Measurements from ENCODE around the gene CHD9.
"Not testable (repeated sequence)": the region's sequence is repeated elsewhere in the genome, so short reads cannot be mapped to it uniquely, and the experiment has no call there.

CHD9 gene

DNA sequence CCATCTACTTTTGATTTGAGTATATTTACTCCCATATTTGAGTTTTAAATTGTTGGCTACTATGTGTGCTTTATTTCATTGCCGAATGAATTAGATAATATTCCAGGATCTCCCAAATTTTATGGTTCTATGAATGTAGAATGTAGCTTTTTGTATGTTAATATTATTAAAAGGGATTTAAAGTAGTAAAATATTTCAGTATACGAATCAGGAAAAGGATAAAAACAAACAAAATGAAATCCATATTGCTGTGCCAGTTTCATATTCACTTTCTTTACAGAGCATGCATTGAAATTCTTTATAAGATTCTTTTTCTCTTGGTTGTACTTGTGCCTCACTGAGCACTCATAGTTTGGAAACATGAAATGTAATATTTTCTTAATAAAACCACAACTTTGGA lies 155.1 kb downstream of the CHD9 start:
- DNase-seq = no peak

DNA sequence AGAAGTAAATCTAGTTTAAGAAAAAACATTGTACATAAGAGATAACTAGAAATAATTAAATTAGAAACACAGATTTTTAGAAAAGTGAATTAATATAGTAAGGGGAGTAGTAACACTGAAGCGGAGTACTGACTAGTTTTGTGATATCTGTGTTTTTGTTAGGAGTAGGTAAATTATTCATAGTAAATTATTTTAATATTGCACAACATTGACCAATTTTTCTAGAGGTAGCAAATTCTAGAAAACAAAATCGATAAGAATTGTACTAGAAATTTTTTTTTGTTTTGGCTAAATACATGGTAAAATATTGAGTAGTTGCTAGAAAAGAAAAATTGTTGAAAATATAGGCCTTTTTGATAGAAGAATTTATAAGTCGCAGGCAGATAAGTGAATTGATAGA lies 156.5 kb downstream of the CHD9 start:
- no peak for DNase-seq

DNA sequence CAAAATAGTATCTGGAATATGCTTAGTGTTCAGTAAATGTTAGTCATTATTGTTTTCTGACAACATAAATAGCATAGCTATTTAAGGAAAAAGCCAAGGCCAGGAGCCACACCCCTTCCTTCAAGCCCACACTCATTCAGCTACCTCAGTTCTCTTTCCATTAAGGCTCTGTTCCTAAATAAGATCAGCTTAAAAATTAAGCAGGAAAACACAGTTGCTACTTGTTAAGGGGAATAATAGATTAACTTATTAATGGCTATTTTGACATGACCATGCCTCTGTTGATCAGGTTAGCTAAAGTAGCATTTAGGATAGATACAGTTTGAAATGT lies 158.1 kb downstream of the CHD9 start:
- no peak for DNase-seq

DNA sequence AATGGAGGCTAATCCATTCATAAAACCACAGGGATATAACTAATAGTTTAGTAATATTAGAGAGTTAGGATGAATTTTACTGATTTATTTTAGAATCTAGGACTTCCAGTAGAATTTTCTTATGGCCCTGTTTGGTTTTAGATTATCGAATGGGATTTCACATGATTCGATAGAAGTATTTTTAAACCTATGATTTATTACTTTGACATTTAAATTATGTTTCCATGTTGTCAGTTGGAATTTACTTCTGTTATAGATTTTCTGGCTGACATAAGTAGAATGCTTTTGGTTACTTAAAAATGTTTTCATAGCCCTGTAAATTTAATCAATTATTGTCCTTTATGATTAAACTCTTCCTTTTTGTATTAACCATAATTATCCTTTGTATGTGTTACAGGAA lies 158.8 kb downstream of the CHD9 start:
- no peak for DNase-seq

DNA sequence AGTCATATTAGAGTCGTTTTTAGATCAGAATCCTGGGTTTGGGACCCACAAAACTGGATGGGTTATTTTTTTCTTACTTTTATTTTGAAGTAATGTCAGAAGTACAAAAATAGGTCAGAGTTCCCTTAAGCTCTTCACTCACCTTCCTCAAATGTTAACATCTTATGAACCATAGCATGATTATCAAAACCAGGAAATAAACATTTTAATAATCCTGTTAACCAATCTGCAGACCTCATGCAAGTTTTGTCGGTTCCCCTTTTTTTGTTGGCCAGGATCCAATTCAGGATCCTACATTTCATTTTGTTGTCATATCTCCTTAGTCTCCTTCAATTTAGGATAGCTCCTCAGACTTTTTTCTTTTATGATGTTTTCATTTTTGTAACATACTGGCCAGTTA lies 162.0 kb downstream of the CHD9 start:
- no peak for DNase-seq

DNA sequence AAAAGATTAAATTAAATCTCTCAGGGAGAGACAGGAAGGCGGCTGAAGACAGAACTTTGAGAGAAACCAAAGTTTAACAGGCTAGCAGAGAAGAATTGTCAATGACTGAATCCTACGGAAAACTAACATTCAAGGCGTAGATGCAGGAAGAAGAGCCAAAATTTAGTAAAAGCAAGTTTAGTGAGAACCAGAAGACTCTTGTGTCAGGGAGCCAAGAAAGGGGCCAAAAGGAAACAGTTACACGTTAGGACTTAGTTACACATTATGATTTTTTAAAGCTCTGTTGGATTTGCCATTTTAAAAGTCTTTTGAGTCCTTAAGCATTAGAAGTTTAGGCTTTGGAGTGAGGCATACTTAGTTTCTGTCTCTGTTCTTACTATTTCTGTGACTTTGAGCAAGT lies 164.6 kb downstream of the CHD9 start:
- DNase-seq = no peak

DNA sequence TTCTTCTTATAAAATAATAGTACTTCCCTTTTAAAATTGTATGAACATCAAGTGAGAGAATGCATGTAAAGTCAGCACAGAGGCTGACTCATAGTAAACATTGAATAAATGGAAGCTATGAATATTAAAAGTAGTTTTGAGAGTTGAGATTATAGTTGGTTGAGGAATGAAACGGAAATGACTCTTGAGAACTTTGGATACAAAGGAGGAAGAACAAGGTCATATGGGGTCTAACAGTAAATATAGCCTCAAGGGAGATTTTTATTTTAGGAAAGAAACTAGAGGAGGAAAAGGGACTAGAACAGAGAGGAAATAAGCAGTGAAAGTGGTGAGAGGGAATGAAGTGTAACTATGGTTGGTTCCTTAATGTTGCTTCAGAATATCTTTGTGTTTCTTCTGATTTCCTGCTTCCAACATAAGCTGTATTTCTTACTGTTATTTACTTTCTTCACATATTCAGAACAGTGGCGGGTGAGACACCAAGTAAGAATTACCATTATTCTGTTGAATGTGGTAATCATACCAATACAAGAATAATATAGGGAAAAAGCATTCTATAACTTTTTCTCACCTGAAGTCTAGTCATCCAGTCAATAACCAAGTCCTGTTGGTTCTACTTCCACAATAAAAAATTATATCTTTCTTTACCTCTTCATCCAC lies 165.1 kb downstream of the CHD9 start:
- DNase-seq = no peak

DNA sequence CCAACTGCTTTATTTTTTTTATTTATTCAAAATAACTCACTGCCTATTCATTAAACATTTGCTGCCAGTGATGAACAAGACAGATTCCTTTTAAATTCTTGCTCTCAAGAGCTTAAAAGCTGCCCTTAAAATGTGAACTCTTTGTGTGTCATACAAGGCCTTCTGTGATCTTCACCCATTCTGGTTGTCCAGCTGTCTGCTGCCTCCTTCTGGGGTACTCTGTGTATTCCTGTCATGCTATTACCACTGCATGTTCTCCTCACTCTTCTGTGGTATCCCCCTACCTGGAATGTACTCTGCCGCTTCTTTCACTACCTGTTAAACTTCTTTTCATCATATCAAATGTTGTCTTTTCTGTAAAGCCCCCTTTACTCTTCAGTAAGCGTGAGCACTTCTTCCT lies 165.8 kb downstream of the CHD9 start:
- no peak for DNase-seq

DNA sequence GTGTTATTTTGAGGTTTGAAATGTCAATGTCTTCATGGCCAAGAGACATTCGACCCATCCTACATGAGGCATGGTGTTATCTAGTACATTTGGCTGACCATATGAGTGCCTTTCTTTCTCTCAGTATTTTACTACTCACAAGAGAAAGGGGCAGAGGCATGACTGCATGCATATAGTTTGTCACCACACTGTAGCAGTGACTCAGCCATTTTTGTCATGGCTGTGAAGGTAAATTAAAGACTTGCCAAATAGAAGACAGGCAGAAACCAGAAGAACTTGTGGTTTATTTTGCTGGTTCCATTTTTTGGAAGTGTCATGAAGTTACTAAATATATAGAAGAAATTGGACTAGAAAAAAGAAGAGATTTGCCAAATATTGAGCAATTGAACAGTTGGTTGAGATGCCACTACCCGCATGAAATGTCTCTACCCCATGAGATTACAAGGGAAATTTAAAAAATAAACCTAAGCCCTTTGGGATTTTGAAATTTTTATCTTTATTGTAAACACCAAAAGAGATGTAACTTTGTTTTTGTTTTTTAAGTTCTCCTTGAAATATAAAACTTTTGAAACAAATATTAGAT lies 170.3 kb downstream of the CHD9 start:
- no peak for DNase-seq

DNA sequence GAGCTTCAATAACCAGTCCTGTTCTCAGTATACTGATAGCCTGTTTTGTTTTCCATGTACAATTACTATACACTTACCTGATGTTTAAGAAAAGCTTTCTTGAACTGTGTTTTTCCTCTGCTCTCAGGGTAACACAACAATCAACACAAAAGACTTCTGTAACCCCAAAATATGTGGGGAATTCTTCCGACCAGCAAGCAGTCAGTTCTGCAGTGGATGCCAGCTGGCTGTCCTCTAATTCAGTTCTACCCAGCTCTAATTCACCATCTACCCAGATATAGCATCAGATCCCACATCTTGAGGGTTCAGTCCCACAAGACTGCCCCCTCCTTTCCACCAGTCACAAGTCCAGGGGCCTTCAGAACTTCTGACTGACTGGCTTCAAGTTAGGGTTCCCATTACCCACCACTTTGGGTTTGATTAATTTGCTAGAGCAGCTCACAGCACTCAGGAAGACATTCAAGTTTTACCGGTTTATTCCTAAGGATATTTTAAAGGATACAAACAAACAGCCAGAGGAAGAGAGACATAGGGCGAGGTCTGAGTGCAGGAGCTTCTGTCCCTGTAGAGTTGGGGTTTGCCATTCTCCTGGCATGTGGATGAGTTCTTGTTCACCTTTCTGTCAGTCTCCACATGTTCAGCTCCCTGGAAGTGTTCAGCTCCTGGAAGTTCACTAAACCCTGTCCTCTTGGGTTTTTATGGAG lies 178.2 kb downstream of the CHD9 start:
- DNase-seq = no peak

DNA sequence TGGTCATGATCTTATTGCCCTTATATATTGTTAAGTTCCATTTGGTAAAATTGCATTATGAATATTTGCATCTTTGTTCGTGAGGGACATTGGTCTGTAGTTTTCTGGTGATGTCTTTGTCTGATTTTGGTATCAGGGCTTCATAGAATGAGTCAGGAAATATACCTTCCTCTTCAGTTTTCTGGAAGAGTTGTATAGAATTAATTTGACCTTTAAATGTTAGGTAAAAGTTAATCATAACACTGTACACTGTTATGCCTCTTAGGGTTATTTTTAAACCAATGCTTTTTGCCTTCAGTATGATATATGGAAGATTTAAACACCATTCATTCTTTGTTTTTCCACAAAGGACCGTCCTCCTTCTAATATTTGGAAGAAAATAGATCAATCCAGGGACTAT lies 180.0 kb downstream of the CHD9 start:
- DNase-seq = no peak

DNA sequence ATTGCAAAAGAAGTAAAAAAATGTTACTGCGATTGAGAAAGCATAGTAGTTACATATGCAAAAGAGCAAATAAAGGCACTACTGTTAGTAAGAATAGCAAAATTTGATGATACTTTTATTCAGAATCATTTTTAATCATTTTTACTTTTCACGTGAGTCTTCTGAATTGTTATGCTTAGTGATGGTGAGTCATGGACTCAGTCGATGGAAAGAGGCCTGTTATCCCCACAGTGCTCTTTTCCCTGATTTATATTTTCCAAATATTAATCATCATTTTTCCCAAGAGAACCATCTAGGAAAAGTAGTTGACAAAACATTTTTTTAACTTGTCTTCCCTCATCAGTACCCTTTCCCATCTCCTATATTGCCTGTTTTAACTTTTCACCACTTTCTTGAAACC lies 181.1 kb downstream of the CHD9 start:
- no peak for DNase-seq

DNA sequence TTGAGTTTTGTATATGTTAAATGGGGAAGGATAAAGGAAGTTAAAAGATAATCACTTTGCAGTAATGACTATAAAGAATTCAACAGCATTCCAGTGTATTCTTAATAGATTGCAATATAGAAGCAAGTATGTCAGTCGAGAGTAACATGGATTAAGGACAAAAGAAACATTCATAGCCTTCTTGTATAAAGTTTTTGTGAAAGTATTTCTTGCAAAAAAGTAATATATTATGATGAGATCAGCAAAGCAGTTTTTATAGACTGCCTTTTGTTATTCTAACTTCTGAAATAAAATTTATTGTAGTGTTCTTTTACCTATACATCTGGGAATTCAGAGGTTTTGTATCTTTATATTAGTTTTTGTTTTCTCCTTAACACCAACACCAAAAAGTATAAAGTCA lies 194.5 kb downstream of the CHD9 start:
- DNase-seq = no peak

DNA sequence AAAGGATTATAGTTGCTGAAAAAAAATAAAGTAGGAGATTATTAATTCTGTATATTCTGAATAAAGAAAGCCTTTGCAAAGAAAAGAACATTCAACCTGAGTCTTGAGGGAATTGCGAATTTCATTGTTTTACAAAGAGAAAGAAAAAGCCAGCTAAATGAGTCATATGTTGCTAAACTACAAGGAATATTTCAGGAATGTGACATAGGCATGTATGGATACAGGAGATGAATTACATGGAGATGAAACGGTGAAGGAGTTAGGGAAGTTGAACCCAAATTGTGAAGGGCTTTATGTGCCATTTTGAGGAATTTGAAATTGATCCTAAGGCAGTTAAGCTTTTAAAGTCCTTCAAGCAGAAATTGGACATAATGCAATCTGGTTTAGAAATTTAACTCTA lies 202.2 kb downstream of the CHD9 start:
- DNase-seq = no peak

DNA sequence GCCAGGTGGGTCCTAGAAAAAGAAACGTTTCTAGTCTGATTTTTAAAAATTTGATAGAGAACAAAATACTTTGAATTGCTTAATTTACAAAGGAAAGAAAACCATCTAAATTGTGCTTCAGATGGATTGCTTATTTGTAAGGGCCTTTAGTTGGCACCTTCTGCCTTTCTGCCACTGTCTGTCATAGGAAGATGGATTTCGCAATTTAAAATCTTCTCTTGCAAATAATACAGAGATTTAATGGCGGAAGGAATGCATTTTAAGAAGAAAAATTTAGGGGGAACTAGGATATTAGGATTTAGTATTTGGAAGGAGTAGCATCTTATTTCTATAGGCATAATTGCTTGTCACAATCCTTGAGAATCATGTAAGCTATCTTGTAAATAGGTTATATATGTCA lies 204.0 kb downstream of the CHD9 start:
- DNase-seq = no peak

DNA sequence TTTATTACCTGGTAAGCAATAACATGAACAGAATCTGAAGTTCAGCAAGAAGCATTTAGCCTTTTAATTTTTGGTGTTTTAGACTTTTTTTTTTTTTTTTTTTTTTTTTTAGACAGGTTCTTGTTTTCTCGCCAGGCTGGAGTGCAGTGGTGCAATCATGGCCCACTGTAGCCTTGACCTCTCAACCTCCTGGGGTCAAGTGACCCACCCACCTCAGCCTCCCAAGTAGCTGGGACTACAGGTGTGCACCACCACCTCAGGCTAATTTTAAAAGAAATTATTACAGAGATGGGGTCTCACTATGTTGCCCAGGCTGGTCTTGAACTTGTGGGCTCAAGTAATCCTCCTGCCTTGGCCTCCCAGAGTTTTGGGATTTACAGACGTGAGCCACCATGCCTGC lies 206.5 kb downstream of the CHD9 start:
- DNase-seq = no peak

DNA sequence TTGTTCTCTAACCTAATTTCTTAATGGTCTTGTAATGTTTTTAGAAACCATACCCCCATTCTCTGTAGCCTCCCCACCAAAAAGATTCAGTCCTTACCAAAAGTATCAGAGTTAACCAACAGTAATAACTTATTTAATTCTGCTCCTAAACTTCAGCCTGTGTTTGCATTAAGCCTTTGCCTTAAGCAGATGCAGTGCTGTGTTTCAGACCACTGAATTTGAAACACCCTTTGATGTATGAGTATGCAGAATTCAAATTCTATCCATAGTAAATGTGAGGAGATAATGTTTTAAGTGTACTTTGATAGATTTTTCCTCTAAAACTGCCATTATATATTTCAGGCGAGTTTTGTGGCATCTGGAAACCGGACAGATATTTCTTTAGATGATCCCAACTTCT lies 207.9 kb downstream of the CHD9 start:
- DNase-seq = no peak

DNA sequence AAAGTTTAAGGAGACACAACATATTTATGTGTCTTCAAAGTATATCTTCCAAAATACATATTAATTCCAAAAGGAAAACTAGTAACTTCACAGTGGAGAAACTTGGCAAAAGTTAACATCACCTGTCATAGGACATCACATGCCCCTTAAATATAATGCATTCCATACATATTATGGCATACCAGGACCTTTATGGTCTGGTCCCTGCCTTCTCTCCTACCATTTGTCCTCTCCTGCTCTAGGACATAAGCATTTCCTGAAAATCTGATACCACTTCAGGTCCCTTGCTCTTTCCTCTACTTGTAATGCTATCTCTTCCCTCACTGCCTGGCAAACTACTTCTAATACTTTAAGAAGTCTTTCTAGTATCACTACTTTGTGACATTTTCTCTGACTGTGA lies 211.4 kb downstream of the CHD9 start:
- DNase-seq = no peak

DNA sequence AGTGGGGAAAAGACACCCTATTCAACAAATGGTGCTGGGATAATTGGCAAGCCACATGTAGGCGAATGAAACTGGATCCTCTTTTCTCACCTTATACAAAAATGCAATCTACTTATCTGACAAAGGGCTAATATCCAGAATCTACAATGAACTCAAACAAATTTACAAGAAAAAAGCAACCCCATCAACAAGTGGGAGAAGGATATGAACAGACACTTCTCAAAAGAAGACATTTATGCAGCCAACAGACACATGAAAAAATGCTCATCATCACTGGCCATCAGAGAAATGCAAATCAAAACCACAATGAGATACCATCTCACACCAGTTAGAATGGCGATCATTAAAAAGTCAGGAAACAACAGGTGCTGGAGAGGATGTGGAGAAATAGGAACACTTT lies 223.7 kb downstream of the CHD9 start:
- DNase-seq = not testable (repeated sequence)

DNA sequence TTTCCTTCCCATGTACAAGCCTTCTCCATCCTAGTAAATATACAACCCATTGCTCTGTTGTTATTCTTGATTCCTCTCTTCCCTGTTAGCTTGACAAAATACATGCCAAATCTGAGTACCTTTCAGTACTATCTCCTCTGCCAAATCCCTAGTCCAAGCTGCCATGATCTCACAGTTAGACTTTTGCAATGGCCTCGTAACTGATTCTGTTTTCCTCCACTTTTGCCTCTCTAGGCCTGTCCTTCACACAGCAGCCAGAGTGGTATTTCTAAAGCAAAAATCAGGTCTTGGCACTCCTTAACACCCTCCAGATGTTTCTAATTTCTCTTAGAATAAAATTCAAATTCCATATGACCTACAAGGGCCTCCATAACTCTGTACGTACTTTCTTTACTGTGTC lies 226.5 kb downstream of the CHD9 start:
- no peak for DNase-seq

DNA sequence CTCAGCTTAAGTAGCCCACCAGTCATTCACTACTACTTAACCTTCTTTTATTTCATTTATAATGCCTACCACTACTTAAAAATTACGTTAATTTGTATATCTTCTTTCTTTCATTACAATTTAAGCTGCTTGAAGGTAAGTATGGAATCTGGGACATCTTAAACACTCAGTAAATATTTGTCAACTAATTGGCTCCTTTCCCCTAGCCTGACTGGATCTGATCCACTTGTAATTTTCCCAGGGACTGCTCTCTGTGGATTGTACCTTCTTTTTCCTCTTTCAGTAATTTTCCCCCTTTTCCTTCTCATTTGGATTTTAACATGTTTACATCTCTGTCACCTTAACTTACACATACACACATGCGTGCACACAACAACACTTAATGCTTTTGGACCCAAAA lies 227.1 kb downstream of the CHD9 start:
- DNase-seq = no peak

DNA sequence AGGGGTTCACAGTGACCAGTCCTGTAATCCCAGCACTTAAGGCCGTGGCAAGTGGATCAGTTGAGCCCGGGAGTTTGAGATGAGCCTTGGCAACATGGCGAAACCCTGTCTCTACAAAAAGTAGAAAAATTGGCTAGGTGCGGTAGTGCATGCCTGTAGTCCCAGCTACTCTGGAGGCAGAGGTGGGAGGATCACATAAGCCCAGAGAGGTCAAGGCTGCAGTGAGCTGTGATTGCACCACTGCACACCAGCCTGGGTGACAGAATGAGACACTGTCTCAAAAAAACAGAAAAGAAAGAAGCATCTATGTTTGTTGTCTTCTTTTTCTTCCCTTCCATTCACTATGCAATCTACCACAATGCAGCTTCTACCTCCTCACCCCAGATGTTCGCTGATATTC lies 227.5 kb downstream of the CHD9 start:
- no peak for DNase-seq

DNA sequence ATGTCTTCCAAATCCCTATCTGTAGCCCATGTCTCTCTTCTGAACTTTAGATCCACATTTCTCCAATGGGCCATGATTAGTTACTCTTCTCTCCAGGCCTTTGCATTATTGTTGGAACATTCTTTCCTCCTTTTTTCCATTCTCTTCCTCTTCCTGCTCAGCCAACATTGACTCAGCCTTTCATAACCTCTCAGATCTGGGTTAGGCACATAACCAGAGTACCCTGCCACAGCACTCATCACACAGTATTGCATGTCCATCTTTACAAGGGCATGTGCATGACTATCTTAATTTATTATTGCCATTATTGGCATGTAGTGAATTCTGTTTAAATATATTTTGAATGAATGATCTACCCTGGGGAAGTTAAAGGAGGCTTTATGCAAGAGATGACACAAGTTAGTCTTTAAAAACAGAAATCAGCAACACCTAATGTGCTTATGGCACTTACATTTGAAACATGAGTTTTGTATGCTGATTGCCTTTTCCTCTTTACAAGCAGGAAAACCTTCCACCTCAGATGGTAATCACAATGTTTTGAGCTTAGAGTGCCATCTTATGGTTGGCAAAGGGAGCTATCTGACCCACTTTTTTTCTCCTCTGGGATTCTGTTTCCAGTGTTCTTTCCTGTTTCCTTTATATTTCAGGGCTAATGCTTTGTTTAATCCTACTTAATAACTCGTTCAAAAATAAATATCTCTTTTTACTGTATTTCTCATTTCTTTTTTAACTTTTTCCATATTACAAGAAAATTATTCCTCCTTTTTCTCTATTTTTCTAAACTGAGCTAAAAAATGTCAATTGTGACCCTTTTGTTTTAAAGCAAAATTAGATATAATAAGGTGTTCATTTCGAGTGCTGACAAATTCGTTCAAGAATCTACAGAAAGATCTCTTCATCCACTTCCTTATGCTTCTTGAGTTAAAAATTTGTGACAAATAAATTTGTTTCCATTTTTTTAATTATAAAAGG lies 228.5 kb downstream of the CHD9 start:
- DNase-seq = no peak

DNA sequence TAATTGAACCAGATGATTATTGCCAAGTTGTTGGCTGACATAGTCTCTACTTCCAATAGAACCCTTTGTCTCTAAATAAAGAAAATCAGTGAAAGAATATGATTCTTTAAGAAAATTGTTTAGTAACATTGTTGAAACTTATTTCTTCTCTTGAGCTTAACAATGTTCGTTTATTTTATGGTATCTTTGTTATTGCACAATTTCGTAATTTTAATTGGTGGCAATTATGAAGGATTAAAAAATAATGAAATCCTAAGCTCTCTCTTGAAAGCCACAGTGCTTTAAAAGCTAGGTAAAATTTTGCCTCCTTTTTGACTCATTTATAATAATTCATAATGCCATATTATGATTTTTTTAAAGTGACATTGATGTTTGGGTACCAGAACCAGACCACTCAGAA lies 230.4 kb downstream of the CHD9 start:
- no peak for DNase-seq

Data from NCI-H146 (cell line).